GM19467 (cell line): ENCODE measurements around the gene RAPH1.
"Not testable (repeated sequence)": the region's sequence is repeated elsewhere in the genome, so short reads cannot be mapped to it uniquely, and the experiment has no call there.

Experiments used
- ATAC-seq: cut with Tn5 transposase; IDR thresholded peaks from one replicate; pipeline ENCODE4 v1.9.1; 2021; ENCODE audit warnings: mild to moderate bottlenecking, moderate library complexity; ENCODE audit not compliant: unreplicated experiment

The RAPH1 gene

DNA sequence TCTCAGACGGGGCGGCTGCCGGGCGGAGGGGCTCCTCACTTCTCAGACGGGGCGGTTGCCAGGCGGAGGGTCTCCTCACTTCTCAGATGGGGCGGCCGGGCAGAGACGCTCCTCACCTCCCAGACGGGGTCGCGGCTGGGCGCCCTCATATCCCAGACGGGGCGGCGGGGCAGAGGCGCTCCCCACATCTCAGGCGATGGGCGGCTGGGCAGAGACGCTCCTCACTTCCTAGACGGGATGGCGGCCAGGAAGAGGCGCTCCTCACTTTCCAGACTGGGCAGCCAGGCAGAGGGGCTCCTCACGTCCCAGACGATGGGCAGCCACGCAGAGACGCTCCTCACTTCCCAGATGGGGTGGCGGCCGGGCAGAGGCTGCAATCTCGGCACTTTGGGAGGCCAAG lies 162.4 kb downstream of the RAPH1 start:
- not testable (repeated sequence) for ATAC-seq

DNA sequence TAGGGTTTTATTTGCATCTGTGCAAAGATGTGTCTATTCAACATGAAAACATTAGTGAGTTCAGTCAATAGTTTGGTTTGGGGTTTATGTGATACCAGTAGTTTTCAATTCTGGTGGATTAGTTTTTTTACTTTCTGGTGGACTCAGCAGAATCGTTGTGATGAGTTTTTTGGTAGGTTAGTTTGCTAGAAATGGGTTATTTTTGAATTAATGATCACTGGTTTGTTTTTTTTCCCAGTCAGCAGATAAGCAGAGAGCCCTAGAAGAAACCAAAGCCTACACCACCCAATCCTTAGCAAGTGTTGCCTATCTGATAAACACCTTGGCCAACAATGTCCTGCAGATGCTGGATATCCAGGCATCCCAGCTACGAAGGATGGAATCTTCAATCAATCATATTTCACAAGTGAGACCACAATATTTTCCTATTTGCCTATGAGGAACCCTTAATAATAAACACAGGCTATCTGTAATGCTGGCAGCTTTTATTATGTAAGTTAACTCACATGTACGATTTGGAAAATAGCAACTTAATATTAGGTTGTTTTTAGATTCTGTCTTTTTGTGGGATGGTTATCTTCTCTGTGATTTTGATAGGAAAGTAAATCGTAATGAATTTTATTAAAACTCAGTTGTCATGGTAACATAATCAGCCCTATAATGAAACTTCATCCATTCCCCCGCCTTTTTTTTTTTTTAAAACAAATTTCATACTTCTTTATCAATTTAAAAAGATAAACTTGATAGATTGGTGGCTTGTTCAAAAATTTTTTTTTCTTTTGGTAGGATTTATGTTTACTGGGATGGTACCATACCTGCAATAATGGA lies 168.2 kb downstream of the RAPH1 start:
- no peak for ATAC-seq

DNA sequence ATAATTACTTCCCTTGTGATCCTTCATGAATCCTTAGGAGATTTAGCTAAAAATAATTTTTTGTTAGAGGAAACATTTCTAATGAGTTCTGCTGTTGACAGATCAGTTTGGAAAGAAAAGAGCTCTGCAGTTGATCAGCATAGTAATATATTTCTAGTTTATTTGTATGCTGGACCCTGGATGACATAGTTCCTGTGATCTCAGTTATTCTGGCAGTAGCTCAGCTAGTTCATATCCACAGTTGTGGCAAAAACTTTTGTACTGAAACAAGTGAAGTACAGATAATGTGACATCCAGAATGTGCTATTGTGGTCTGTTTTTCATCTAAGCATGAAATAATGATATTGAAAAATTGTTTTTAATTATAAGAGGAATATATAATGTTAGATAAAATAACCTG lies 173.2 kb downstream of the RAPH1 start:
- no peak for ATAC-seq

DNA sequence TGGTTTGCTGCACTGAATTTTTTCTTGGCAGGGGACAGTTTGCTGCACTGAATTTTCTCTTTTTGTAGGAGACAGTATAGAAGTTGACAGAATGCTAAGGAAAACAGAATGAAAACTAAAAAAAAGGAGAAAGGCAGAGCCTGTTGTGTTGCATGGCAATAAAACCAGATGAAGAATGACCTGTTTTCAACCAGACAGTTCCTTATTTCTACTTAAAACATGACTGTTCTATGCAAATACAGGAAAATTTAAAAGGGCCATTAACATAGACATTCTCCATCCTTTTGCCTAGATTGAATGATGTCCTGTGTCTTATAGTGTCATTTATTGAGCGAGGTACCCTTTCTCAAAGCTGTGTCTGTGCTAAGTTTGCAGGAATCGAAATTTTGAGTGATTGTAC lies 173.6 kb downstream of the RAPH1 start:
- no peak for ATAC-seq

DNA sequence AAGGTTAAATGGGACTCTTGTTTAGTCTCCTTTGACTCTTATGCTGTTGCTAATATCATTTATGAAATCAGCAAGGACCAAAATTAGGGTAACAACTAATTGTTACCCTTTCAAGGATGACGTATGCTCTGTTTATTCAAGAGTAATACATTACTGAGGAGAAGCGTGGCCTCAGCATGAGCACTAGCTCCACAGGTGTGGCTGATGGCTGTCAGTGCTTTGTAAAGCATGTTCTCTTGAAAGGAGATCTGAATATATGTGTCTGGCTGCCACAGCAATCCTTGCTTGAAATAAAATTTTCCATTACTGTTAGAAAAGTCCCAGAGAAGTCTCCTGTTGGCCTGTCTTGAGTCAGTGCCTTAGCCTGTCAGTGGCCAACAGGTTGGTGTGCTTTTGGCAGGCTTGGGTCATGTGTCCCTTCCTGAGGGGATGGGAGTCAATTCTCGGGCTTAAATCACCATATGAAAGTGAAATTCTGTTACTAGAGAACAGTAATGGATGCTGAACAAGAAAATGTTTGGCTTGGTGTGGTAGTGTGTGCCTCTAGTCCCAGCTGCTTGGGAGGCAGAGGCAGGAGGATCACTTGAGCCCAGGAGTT lies 174.2 kb downstream of the RAPH1 start:
- no peak for ATAC-seq

DNA sequence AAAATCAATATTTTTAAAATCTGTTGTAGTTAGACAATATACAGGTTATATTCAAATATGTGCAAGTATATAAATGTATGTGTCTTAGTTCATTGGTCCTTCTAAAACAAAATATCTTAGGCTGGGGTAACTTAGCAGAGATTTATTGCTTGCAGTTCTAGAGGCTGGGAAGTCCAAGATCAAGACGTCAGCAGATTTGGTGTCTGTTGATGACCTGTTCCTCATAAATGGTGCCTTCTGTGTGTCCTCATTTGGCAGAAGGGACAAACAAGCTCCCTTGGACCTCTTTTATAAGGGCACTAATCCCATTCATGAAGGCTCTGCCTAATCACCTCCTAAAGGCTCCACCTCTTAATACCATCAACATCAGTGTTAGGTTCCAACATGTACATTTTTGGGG lies 175.7 kb downstream of the RAPH1 start:
- no peak for ATAC-seq

DNA sequence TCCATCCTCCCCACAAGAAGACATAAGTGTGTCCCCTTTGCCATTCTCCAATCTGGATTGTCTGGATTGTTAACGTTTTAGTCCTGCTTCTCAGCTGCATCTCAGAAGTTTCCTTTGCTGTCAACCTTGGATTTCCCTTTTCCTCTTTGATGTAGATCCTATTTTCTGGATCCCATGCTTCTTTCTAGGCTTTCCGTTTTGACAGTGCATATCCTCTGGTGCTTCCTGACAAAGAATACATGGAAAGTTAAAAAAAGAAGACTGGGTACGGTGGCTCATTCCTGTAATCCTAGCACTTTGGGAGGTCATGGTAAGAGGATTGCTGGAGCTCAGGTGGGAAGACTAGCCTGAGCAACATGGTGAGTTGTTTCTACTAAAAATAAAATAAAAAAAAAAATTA lies 180.1 kb downstream of the RAPH1 start:
- ATAC-seq: no peak

DNA sequence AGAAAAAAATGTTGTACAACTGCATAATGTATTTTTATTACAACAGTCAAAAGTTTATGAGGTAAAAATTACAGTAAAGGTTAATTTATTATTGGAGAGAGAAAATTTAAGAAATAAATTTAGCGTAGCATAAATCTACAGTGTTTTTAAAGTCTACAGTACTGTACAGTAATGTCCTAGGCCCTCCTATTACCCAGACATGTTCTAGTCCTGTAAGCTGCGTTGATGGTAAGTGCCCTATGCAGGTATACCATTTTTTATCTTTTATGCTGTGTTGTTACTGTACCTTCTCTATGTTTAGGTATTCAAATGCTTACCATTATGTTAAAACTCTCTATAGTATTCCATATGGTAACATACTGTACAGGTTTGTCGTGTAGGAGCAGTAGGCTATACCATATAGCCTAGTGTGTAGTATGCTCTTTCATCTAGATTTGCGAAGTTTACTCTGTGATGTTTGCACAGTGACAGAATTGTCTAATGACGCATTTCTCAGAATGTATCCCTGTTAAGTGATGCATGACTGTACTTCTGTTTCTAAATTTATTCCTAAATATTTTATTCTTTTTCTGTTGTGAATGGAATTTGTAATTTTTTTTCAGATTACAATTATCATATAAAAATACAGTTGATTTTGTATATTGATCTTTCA lies 182.4 kb downstream of the RAPH1 start:
- no peak for ATAC-seq

DNA sequence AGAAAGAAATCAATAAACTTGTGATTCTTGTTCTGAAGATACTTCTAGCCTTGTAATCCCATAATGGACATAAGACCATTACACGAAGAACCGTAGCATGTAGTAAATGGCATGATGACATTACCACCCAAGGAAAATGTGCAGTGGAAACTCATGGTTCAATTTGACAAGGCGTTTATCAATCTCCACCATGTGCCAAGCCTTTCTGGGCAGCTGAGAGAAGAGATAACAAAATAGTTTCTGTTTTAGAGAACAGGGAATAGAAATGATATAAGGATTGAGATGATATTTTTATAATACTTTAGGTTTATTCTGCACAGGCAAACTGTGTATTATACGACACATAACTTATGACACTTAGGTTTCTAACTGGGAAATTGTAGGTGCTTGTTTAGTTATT lies 187.7 kb downstream of the RAPH1 start:
- ATAC-seq: no peak

DNA sequence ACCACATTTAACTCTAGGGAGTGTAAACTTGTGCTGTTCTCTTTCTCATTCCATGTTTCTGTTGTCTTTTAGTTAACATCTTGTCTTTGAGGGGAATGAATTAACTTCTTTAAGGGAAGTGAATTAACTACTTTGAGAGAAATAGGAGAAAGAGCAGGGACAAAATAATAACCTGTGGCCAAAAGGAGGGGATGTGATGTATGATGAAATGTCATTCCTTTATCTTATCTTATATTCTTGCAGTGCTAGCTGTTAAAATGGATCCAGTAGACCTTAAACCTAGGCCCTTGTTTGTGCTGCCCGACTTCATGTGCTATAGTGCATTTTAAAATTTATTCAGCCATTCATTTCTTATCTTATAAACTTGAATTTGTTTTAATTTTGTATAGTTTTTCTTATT lies 188.5 kb downstream of the RAPH1 start:
- ATAC-seq: no peak

DNA sequence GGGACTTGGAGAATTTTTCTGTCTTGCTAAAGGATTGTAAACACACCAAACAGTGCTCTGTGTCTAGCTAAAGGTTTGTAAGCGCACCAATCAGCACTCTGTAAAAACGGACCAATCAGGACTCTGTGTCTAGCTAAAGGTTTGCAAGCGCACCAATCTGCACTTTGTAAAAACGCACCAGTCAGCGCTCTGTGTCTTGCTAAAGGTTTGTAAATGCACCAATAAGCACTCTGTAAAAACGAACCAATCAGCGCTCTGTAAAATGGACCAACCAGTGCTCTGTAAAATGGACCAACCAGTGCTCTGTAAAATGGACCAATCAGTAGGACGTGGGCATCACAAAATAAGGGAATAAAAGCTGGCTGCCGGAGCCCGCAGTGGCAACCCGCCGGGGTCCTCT lies 190.4 kb downstream of the RAPH1 start:
- ATAC-seq: no peak
